HG02623 (cell line): ENCODE measurements around the gene PLCB1.
"Not testable (repeated sequence)": the region's sequence is repeated elsewhere in the genome, so short reads cannot be mapped to it uniquely, and the experiment has no call there.

Experiments
- ATAC-seq: cut with Tn5 transposase; IDR thresholded peaks from one replicate; pipeline ENCODE4 v1.9.1; 2021; ENCODE audit warnings: moderate library complexity; ENCODE audit not compliant: unreplicated experiment

Gene PLCB1

DNA sequence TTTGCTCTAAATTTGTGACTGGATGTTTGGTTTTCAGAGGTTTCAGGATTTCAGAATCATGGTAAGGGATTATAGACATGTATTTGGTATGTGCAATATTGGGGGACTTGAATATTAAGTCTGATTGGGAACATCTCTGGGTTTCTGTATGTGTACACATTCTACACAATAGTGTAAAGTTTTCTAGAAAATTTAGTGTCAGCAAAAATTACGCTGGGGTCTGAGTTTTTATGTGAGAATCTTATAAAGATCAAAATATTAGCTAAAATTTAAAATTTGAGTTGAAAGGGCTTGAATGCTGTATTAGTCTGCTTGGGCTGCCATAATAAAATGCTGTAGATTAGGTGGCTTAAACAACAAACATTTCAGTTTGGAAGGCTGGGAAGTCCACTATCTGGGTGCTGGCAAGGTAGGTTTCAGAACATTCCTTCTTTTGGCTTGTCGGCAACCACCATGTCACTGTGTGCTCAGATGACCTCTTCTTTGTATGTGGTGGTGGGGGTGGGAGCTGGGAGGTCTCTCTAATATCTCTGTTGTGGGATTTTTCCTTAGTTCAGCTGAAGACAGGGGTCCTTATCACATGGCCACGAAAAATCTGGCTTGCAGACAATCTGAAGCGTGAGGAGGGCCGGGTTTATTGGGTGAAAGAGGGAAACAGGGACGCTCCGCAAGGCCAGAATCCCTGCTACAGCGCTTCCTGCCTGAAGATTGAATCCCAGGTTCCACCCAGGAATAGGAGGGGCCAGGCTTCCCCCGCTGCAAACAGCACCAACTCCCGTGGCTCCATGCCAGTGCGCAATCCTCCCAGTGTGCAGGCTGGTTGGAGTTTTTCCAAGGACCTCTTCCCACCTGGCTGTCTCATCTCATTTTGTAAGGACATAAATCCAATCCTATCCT, 299.7 kb downstream of the PLCB1 start:
- no peak for ATAC-seq

DNA sequence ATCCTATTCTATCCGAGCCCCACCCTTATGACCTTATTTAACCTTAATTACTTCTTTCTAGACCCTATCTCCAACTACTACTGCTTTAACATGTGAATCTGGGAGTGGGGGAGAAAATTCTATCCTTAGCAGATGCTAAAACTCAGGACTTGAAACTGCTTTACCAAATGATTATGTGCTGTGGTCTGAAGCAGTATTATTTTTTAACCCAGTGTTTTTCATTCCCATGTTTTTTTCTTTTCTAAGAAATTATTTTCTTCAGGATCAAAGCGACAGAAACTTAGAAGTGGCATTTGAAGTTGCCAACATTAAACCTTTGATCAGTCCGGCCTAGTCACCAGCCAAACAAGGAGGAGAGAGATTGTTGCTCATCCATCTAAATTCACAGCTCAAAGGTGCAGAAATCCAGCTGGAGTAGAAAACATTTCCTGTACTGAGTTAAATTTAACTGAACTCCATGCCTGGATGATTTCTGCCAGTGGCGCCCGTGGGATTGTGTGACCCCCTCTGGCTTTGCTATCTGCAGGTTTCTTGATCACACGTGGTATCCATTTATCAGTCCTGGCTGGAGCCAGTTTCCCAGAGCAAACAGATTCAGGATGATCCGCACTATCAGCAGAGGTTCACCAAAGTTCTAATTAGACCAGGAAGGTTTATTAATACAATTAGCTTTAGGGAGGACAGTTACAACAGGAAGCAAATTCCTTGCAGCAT, 300.5 kb downstream of the PLCB1 start:
- ATAC-seq = no peak

DNA sequence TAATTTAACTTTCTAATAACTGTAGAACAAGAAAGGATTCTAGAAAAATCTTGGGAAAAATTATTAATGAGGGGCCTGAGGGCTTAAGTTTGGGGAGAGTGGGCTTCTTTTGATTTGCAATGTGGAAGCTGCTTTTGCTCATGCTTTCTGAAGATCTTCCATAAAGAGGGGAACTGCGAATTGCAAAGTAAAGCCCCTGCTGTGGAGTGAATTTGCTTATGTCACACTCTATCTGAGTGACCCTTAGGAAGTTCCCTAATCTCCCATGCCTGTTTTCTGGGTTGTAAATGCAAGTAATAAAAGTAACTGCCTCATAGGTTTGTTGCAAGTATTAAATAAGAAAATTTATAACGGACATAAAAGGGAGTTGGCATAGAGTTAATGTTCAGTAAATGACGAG, 301.2 kb downstream of the PLCB1 start:
- no peak for ATAC-seq

DNA sequence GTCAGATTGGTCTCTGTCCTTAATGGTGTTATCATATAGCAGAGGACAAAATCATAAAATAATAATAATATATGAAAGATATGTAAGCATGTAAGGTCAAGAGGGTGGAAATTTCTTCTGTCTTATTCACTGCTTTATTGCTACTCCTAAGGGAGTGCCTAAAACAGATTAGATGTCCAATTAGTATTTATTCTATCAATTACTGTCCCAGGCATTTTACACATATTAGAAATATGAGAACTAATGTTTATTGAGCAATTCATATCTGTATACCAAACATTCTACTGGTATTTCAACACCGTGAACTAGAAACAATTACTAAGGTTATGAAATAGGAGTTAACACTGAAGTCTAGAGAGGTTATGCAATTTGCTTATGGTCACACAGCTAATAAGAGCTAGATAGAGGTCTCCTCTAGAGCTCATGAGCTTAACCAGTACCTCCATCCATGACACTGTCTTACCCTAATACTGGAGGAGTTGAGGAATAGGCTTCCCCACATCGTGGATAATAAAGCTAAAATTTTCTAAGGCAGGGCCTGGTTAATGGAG, 302.3 kb downstream of the PLCB1 start:
- no peak for ATAC-seq

DNA sequence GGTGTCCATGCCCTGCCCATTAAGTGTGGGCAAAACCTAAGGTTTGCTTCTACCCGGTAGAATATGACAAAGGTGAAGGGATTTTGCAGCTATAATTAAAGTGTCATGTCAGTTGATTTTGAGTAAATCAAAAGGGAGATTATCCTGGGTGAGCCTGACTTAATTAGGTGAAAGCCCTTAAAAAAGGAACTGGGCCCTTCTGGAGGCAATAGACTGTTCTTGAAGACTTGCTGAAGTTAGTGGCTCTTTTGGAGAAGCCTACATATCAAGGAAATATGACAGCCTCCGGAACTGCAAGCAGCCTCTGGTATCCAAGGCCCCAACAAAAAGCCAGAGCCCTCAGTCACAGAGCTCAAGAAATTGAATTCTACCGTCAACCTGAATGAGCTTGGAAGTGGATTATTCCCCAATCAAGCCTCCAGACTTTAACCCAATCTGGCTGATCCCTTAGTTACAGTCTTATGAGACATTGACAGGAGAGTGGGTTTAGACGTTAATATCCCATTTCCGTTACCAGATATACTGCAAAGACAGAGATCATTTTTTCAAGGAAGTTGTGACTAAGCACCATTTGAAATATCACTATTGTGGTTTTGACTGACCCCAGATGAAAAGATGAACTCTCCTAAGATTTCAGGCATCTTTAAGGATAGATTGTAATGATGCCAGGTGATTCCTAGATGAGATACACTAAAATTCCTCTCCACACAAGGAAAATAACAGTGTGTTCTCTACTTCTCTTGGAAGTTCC, 303.4 kb downstream of the PLCB1 start:
- no peak for ATAC-seq

DNA sequence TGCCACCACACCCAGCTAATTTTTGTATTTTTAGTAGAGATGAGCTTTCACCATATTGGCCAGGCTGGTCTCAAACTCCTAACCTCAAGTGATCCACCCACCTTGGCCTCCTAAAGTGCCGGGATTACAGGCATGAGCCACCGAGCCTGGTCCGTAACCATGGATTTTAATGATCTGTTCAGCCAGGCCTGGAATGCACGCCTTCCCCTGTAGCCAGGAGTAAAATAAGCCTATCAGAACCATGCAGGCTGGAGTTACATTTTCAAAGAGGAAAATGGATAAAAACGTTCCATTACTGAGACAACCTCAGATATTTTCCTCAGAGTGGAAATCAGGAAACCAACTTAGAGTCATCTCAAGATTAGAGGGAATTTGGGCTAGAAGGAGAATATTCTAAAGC, 304.9 kb downstream of the PLCB1 start:
- ATAC-seq = not testable (repeated sequence)

DNA sequence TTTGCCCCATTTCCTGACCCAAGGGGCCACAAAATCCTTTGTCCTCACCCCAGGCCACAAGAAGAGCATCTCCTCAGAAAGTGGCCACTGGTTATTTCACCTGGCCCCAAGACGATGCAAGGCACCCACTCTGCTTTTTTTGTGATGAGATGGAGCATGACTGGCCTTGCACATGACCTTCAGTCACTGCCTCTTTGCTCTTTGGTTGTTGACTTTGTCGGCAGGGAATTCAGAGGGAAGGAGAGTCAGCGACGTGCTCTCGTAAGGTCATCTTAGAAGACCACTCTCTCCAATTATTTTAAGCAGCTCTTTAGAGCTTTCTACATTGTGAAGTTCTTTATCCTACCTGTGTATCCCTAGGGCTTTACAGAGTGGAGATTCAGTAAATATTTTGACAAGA, 306.7 kb downstream of the PLCB1 start:
- no peak for ATAC-seq

DNA sequence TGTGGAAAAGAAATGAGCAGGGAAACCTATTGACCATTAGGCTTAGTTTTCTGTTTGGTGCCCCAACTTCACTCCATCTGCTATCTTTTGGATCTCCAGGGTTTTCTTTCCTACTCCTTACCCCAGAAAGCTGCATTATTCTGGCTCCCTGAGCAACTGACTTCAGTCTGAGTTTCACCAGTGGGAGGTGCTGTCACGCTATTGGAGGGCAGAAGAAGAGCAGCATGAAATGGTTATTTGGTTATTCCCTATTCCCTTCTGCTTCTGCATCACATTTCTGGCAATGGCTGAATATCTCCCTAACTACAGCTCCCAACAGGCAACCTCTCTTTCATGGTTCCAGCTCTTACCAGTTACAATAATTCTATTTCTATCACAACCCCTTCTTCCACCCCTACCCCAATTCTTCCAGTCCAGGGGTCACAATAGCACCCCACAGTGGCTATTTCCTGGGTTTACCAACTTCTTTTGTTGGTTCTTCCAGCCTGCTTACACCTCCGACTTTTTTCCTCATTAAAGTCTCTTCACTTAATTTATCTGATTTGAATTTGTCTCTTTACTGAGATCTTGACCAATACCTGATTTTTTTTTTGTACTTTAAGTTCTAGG, 311.5 kb downstream of the PLCB1 start:
- ATAC-seq = no peak

DNA sequence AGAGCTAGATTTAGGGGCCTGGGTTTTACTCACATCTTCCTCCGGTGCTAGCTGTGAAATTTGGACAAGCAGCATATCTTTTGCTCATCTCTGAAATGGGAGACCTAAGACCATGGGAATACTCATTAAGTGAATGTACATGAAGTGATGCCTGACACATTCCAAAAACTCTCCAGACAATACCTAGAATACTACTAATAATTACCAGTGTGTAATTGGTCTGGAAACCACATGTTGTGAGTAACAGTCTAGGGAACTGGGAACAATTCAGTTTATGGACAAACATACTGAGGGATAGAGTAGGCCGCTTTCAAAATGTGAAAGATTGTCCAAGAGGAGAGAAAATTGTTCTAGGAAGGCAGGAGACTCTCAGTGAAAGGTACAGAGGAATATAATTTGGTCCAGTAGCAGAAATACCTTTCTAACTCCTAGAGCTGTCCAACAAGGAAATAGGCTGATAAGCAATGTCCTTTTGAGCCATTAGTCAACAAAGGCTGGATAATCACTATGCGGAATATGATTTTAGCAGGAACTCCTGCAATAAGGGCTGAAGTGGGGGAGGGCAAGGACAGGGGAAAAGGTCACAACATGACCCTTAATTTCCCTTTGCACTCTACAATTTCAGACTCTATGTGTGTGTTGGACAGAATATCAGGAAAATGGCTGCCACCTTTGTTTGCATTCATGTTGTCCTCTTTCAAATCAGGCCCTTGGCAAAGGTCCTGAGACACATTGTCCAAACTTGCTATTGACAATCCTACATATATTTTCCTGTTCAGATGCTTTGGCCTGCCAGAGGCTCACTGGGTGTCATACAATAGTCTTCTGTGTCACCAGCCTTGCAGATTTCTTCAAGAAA, 315.4 kb downstream of the PLCB1 start:
- no peak for ATAC-seq

DNA sequence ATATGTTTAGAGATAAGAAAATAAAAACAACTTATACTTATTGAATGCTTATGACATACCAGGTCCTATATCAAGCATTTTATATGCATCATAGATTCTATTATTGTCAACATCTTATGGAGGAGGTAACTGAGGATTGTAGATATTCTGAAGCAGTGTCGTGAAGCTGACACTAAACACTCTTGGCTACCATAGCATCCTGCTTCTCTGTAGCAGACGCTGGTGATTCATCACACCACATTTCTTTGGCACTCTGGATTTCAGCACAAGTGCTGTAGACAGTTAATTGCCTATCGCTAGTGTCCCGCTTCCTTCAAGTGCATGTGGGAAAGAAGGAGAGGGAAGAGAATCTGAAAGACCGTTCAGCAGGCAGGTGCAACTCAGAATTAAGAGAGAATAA, 317.1 kb downstream of the PLCB1 start:
- no peak for ATAC-seq

DNA sequence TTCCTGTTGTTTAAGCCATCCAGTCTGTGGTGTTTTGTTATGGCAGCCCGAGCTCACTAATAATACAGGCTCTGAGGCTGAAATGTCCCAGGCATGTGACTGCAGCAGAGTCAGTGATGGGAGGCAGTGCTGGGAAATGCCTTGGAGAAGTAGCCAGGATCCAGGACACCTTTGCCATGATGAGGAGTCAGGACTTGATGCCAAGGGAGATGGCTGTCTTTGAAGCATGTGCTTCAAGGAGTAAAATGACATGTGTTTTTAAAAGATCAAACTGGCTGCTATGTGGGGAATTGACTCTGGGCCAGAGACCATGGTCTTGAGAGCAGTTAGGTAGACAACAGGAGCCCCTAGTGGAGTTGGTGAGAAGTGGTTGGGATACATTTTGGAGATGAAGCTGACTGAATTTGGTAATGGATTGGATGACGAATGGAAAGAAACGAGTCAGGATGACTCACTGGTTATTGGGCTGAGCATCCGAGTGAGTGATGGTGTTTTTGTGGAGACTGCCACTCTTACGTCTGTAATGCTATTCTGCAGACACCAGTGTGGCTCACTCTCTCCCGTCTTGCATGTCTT, 322.2 kb downstream of the PLCB1 start:
- peak; percentile 52 for ATAC-seq

DNA sequence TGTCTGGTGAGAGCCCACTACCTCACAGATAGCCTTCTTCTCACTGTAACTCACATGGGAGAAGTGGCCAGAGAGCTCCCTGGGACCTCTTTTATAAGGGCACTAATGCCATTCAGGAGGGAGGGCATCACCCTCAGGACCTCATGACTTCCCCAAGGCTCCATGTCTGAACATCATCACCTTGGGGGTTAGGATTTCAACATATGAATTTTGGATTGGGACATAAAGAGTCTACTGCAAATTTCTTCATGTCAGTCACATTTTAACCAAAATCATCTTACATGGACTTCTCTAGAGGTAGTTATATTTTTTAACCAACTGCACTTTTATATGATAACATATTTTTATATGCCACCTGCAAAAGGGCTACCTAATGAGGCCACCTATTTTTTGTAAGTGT, 324.7 kb downstream of the PLCB1 start:
- no peak for ATAC-seq

DNA sequence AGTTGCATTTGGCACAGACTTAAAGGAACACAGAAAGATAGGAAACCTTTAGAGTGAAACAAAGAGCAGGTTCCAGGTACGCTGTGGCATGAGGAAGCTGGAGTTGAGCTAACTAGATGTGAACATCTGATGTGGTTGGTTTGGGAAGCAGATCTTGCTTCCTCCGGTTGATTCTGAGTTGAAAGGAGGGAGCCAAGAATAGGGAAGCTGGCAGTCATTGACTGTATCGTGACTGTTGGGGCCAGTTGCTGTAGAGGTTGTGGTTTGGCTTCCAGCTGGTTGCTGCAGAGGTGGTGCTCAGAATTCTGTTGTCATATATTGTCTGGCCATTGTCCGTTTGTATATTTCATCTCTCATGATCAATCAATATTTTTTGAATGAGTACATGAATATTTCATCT, 325.9 kb downstream of the PLCB1 start:
- no peak for ATAC-seq

DNA sequence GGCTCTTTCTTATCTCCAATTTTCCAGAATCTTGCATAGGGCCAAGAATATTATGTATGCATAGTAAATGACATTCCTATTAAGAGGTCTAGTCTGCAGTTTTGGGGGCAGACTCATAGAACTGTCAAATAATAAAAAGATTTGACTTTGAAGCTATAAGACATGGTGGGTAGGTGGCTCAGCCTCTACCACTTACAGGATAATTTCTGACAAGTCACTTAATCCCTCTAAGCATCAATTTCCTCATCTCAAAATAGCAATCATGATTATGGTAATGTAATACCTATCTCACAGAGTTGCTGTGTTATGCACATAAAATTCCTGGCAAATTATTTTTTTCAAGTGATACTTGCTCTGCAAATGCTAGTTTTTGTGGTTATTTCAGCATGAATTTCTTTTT, 329.1 kb downstream of the PLCB1 start:
- ATAC-seq = no peak

DNA sequence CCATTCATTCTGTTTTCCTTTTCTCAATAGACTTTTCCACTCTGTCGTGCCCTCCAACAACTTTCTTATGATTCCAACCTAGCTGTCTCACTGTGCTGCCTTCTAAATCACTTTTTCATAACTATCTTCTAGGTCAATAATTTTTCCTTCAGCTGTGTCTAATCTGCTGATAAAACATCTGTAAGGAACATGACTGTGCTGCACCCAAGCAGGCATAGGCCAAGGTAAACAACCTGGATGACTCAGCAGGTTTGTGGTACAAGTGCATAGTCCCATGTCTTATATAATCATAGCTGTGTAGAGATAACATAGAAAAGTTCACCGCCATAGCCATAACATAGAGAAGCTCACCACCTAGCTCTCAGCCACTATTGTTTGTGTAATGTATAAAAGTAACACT, 332.3 kb downstream of the PLCB1 start:
- no peak for ATAC-seq

DNA sequence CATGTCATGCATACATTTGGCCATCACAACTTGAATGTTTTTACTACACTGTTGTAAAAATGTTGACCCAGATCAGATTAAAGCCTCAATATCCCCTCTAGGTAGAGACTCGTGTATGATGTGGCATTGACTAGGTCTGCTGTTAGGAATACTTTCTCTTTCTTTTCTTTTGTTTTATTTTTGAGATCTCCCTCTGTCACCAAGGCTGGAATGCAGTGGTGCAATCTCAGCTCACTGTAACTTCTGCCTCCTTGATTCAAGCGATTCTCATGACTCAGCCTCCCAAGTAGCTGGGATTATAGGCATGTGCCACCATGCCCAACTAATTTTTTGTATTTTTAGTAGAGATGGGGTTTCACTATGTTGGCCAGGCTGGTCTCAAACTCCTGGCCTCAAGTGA, 334.7 kb downstream of the PLCB1 start:
- ATAC-seq = not testable (repeated sequence)

DNA sequence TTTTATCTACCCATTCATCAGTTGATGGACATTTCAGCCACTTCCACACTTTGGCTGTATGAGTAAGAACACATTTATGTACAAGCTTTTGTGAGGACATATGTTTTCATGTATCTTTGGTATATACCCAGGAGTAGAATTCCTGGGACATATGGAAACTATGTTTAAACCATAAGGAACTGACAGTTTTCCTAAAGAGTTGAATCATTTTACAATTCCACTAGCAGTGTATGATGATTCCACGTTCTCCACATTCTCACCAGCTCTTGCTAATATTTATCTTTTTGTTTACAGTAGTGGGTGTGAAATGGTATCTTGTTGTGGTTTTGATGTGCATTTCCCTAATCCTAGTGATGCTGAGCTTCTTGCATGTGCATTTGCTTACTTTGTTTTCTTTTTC, 338.1 kb downstream of the PLCB1 start:
- no peak for ATAC-seq

DNA sequence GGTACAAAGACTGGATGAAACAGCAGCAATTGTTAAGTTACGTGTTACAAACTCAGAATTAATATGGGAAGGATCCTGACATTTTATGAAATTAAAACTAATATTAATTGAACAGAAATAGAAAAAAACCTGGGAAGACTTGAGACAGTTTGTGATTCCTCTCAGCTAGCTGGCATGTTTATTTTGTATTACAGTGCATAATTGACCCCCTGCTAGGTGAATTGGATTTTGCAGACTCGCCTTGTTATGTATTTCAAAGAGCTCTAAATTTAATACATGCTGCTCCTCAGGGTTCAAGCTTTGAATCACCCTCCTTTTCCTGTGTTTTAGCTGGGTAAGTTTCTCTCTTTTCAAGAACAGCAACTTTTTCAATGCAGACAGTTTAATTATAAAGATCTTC, 339.4 kb downstream of the PLCB1 start:
- ATAC-seq = no peak

DNA sequence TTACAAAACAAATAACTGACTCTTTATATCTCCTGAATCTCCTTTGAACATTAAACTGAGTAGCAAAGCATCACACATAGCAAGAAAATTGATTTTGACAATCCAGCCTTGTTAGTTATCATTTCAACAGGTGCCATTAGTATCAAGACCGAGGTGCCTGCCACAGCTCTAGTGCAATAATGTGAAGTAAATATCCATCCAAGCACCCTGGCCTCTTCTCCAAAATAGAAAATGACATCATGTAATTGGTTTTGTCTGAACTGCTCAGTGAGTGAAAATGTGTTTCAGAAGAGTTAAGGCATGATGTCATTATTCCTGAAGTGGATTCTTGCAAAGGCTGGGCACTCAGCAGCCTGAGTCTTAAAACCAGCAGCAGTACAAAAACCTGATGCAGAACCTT, 341.4 kb downstream of the PLCB1 start:
- no peak for ATAC-seq
